Neuronal stem cell (in vitro differentiated cells): ENCODE results near the gene MPL.

Experiments used
- DNase-seq: peaks from one replicate; pipeline ENCODE4 v3.0.0-alpha.2; 2013; ENCODE audit warnings: low spot score
- H2AFZ ChIP-seq: one replicate; pipeline ENCODE4 v1.6.1; 2013; ENCODE audit warnings: mild to moderate bottlenecking, low read length, inconsistent platforms
- H2AK5ac ChIP-seq: 2 replicates; pipeline ENCODE4 v1.6.1; 2013; ENCODE audit warnings: low read depth, mild to moderate bottlenecking, inconsistent platforms, low read length, moderate library complexity, mixed read lengths
- H2BK120ac ChIP-seq: 2 replicates; pipeline ENCODE4 v1.6.1; 2013; ENCODE audit warnings: low read depth, mild to moderate bottlenecking, inconsistent platforms, low read length, moderate library complexity, mixed read lengths
- H2BK12ac ChIP-seq: one replicate; pipeline ENCODE4 v1.6.1; 2013; ENCODE audit warnings: low read length, inconsistent platforms
- H2BK15ac ChIP-seq: 2 replicates; pipeline ENCODE4 v1.6.1; 2013; ENCODE audit warnings: mild to moderate bottlenecking, low read length, inconsistent platforms, mixed read lengths
- H2BK5ac ChIP-seq: one replicate; pipeline ENCODE4 v1.6.1; 2013; ENCODE audit warnings: inconsistent platforms, mild to moderate bottlenecking, low read length, moderate library complexity
- H3K14ac ChIP-seq: one replicate; pipeline ENCODE4 v1.6.1; 2013; ENCODE audit warnings: low read length, inconsistent platforms
- H3K18ac ChIP-seq: 2 replicates; pipeline ENCODE4 v1.6.1; 2013; ENCODE audit warnings: low read length, inconsistent platforms
- H3K23ac ChIP-seq: 2 replicates; pipeline ENCODE4 v1.6.1; 2013; ENCODE audit warnings: low read depth, mild to moderate bottlenecking, mixed read lengths, low read length, inconsistent platforms; ENCODE audit not compliant: poor library complexity
- H3K27ac ChIP-seq: replicated peaks from 3 replicates; pipeline ENCODE4 v1.5.1; 2013; ENCODE audit warnings: low read length, inconsistent platforms
- H3K27me3 ChIP-seq, 3 experiments: 2 replicates each; pipeline ENCODE4 v1.6.1; 2013; ENCODE audit warnings: low read length in 3 of 3, mild to moderate bottlenecking in 2 of 3, inconsistent platforms in 1 of 3, low read depth in 1 of 3, mixed read lengths in 1 of 3, moderate library complexity in 1 of 3; ENCODE audit not compliant: control insufficient read depth in 3 of 3, insufficient read depth in 3 of 3
- H3K36me3 ChIP-seq, 2 donors: replicated peaks in 1 of 2; 2 replicates each; pipeline ENCODE4 v1.6.1; 2013; ENCODE audit warnings: low read length in 2 of 2; ENCODE audit not compliant: control insufficient read depth in 2 of 2, insufficient read depth in 2 of 2
- H3K4ac ChIP-seq: 2 replicates; pipeline ENCODE4 v1.6.1; 2013; ENCODE audit warnings: inconsistent platforms, mild to moderate bottlenecking, low read length, moderate library complexity
- H3K4me1 ChIP-seq, 2 donors: 1 replicate in 1 of 2; 2 replicates in 1 of 2; pipeline ENCODE4 v1.6.1; 2013; ENCODE audit warnings: low read length in 2 of 2, low read depth in 1 of 2; ENCODE audit not compliant: control insufficient read depth in 2 of 2, insufficient read depth in 1 of 2
- H3K4me2 ChIP-seq: one replicate; pipeline ENCODE4 v1.6.1; 2013; ENCODE audit warnings: mild to moderate bottlenecking, low read length, inconsistent platforms; ENCODE audit not compliant: insufficient read depth, poor library complexity, severe bottlenecking
- H3K4me3 ChIP-seq, 2 donors: 2 replicates each; pipeline ENCODE4 v1.5.1; 2013; ENCODE audit warnings: low read length in 2 of 2, mild to moderate bottlenecking in 2 of 2, inconsistent platforms in 1 of 2, moderate library complexity in 1 of 2
- H3K79me1 ChIP-seq: one replicate; pipeline ENCODE4 v1.6.1; 2013; ENCODE audit warnings: low read depth, mild to moderate bottlenecking, inconsistent platforms, low read length, moderate library complexity
- H3K9ac ChIP-seq: one replicate; pipeline ENCODE4 v1.6.1; 2013; ENCODE audit warnings: mild to moderate bottlenecking, low read depth, low read length, inconsistent platforms; ENCODE audit not compliant: poor library complexity
- H3K9me3 ChIP-seq, 2 donors: replicated peaks in 1 of 2; 2 replicates each; pipeline versions ENCODE3 to v1.6.1; 2013; ENCODE audit warnings: low read length in 2 of 2, mild to moderate bottlenecking in 2 of 2, inconsistent platforms in 1 of 2, low read depth in 1 of 2, mixed read lengths in 1 of 2, moderate library complexity in 1 of 2; ENCODE audit not compliant: control insufficient read depth in 2 of 2, insufficient read depth in 1 of 2
- H4K8ac ChIP-seq: one replicate; pipeline ENCODE4 v1.6.1; 2013; ENCODE audit warnings: low read depth, mild to moderate bottlenecking, inconsistent platforms, low read length, moderate library complexity
- H4K91ac ChIP-seq: one replicate; pipeline ENCODE4 v1.6.1; 2013; ENCODE audit warnings: low read length, low read depth, mild to moderate bottlenecking, inconsistent platforms; ENCODE audit not compliant: poor library complexity
- WGBS, 2 donors: extraction: QIAGEN DNeasy Blood & Tissue Kit; methylation state at CpG; one replicate each; pipeline ENCODE4 v1.1.7; 2013; ENCODE audit warnings: missing lambda C conversion rate in 2 of 2, mixed read lengths in 1 of 2; ENCODE audit not compliant: insufficient read length in 2 of 2, insufficient replicate concordance in 1 of 2; ENCODE audit errors: extremely low coverage in 2 of 2; 5-methylcytosine and 5-hydroxymethylcytosine counted together

The MPL gene

GRCh38 chr1:43377831-43378230 is 40.2 kb downstream of the MPL start:
- Histone ChIP-seq H3K23ac (no peak overlapping the region), H4K91ac (no peak overlapping the region), H3K9ac (no peak overlapping the region), H4K8ac (no peak overlapping the region), H2AFZ (no peak overlapping the region), H3K18ac (no peak overlapping the region), H3K4me1 (peaks cover 0 to 6% of the 10 kb centered on the region in 2 donors), H3K36me3 (peaks cover 3 to 20% of the 10 kb centered on the region in 2 donors), H2BK120ac (no peak overlapping the region), H3K4ac (no peak overlapping the region), H3K4me2 (no peak overlapping the region), H2BK12ac (no peak overlapping the region), H2BK5ac (no peak overlapping the region), H3K27me3 (no peaks in the 10 kb centered on the region), H2AK5ac (no peak overlapping the region), H3K79me1 (no peaks in the 10 kb centered on the region), H2BK15ac (no peak overlapping the region), H3K27ac (no peak overlapping the region), H3K4me3 (no peak overlapping the region), H3K9me3 (no peaks in the 10 kb centered on the region), H3K14ac (no peak overlapping the region)
- no peak for DNase-seq
- whole genome bisulfite sequencing, 2 donors: no CpG with 5 or more reads among the region's 1 CpG

DNA sequence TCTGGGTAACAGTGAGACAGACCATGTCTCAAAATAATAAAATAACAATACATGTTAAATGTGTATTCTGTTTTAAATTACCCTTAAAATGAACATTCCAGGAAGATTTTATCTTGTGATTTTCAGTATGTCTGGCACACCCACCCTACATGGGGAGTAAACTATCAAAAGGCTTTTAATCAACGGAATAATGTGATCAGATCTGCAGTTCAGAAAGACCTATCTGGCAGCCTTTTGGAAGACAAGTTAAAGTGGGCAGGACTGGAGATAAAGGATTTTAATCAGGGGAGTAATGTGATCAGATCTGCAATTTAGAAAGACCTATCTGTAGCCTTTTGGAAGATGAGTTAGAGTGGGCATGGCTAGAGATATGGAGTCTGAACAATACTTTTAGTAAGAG is 41.9 kb downstream of the MPL start:
- no peaks in the 10 kb centered on the region for H3K27me3 ChIP-seq
- H2AK5ac ChIP-seq: no peak overlapping the region
- no peaks in the 10 kb centered on the region for H3K79me1 ChIP-seq
- peaks cover 0 to 6% of the 10 kb centered on the region in 2 donors for H3K4me1 ChIP-seq
- no peak overlapping the region for H2BK5ac ChIP-seq
- H3K4me2 ChIP-seq: no peak overlapping the region
- H3K9me3 ChIP-seq: no peaks in the 10 kb centered on the region
- H3K14ac ChIP-seq: no peak overlapping the region
- no peak overlapping the region for H4K91ac ChIP-seq
- no CpG with 5 or more reads among the region's 1 CpG for WGBS, 2 donors
- peaks cover 12 to 36% of the 10 kb centered on the region in 2 donors for H3K36me3 ChIP-seq
- H2AFZ ChIP-seq: no peak overlapping the region
- H3K4ac ChIP-seq: no peak overlapping the region
- H2BK15ac ChIP-seq: no peak overlapping the region
- H3K18ac ChIP-seq: no peak overlapping the region
- no peak overlapping the region for H3K4me3 ChIP-seq
- H3K9ac ChIP-seq: no peak overlapping the region
- H2BK120ac ChIP-seq: no peak overlapping the region
- H2BK12ac ChIP-seq: no peak overlapping the region
- no peak overlapping the region for H4K8ac ChIP-seq
- DNase-seq: no peak
- H3K23ac ChIP-seq: no peak overlapping the region
- H3K27ac ChIP-seq: no peak overlapping the region

DNA sequence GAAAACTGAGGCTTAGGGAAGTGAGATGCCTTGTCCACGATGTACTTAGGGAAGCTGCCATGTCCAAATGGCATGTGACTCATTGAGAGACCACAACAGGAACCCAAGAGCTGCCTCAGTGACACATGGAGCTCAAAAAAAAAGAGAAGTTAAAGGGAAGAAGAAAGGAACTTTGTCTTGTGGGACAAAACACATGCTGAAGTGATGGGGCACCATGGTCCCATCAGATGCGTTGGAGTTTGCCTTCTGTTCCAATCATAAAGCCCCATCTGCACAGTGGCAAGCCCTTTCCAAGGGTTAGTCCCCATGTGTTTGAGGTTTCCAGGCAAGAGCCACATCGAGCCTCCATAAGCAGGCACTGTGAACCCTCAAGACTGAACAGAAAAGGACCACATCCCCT is 44.0 kb downstream of the MPL start:
- no peak overlapping the region for H2AK5ac ChIP-seq
- no peak for DNase-seq
- H3K4me2 ChIP-seq: no peak overlapping the region
- whole genome bisulfite sequencing, 2 donors: no CpG with 5 or more reads among the region's 3 CpGs
- no peaks in the 10 kb centered on the region for H3K79me1 ChIP-seq
- H3K4me1 ChIP-seq: peaks cover 0 to 6% of the 10 kb centered on the region in 2 donors
- no peak overlapping the region for H3K23ac ChIP-seq
- H2BK12ac ChIP-seq: no peak overlapping the region
- peak overlapping the region; percentile 55 for H3K27ac ChIP-seq
- no peak overlapping the region for H2BK15ac ChIP-seq
- H3K27me3 ChIP-seq: no peaks in the 10 kb centered on the region
- H2BK5ac ChIP-seq: no peak overlapping the region
- no peak overlapping the region for H4K8ac ChIP-seq
- no peak overlapping the region for H2BK120ac ChIP-seq
- H3K4me3 ChIP-seq: no peak overlapping the region
- no peak overlapping the region for H3K14ac ChIP-seq
- no peak overlapping the region for H3K4ac ChIP-seq
- peaks cover 28 to 57% of the 10 kb centered on the region in 2 donors for H3K36me3 ChIP-seq
- no peaks in the 10 kb centered on the region for H3K9me3 ChIP-seq
- no peak overlapping the region for H2AFZ ChIP-seq
- H3K18ac ChIP-seq: no peak overlapping the region
- H3K9ac ChIP-seq: no peak overlapping the region
- H4K91ac ChIP-seq: no peak overlapping the region

DNA sequence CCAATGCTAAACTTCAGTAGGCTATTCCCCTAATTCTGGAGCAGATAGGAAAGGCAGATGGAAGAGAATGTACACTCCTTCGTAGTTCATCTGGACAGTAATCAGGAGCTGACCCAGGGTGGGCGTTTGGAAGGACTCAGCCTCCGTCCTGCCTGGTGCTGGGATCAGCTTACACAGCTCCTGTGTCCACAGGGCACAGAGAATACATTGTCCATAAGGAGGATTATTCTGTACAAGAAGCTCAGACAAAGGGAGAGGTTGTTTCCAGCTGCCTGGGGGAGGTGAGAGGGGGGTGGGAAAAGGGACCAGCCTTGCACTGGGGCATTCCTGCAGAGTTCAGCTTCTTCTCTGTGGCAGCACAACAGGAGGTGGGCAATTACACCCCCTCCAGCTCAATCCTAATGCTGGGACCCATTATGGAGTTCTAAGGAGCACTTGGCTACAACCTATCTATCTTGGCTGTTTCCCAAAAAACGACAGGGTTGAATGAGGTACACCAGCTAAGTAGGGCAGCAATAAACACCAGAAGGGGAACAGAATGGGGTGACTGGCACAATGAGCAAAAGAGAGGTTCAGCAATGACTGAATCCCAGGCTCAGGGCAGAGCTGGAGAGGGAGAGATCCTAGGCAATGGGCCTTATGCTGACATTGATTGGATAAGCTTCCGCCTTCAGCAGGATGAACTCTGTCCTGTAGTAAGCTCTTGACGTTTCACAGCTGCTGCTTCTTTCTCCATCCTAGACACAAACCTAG is 44.6 kb downstream of the MPL start:
- Histone ChIP-seq H4K91ac (no peak overlapping the region), H2BK15ac (no peak overlapping the region), H3K4me3 (no peak overlapping the region), H2BK5ac (no peak overlapping the region), H3K9me3 (no peaks in the 10 kb centered on the region), H3K4ac (no peak overlapping the region), H3K79me1 (no peaks in the 10 kb centered on the region), H2AFZ (no peak overlapping the region), H2AK5ac (no peak overlapping the region), H4K8ac (no peak overlapping the region), H2BK120ac (no peak overlapping the region), H3K4me1 (peaks cover 0 to 6% of the 10 kb centered on the region in 2 donors), H3K9ac (no peak overlapping the region), H2BK12ac (no peak overlapping the region), H3K36me3 (peaks cover 33 to 63% of the 10 kb centered on the region in 2 donors), H3K18ac (no peak overlapping the region), H3K23ac (no peak overlapping the region), H3K14ac (no peak overlapping the region), H3K27ac (peak overlapping the region; percentile 55), H3K4me2 (no peak overlapping the region), H3K27me3 (no peaks in the 10 kb centered on the region)
- WGBS, 2 donors: no CpG with 5 or more reads among the region's 6 CpGs
- DNase-seq: no peak
